ENCODE results near the gene NEURL1. TPM values are rescaled to one million over a fixed set of nuclear protein-coding genes. Genes with fewer than 3 reads are reported as not detected.
A peak's percentile ranks its signal among the peaks of the same experiment; 100 is the strongest.

Gene NEURL1
- total and polyA plus RNA-seq, 9 donors, result 0.28 to 5.6 (median 3.1) TPM

DNA sequence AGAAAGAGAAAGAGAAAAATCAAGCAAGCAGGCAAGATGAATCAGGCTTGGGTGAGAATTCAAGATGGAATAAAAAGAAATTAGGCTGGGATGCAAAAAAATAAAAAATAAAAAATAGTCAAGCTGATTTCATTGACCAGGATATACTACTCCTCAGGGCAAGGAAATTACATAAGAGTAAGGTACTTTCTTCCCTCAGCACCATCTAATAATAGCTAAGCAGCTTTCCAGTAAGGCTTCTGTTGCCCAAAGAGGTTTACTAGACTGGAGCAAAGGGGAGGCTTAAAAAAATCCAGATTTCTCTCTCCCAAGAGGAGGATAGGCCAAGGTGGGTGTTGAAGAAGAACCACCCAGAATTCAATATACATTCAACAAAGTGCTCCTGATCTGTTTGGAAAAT is 93.6 kb downstream of the NEURL1 start:
- Histone ChIP-seq H3K9me3 (no peaks in the 10 kb centered on the region), H3K4me1 (ENCODE audit: insufficient read depth) (peaks cover 3% of the 10 kb centered on the region), H3K36me3 (no peaks in the 10 kb centered on the region), H3K27me3 (no peaks in the 10 kb centered on the region), H3K27ac (no peak overlapping the region), H3K4me3 (no peak overlapping the region)
- intact Hi-C loops (cut with DNase I), result no loop called here
- TF ChIP-seq EP300 (IDR thresholded peaks at IDR 0.05) (no peak), POLR2A (IDR thresholded peaks at IDR 0.05) (no peak)
- TF ChIP-seq, protein P1, sequence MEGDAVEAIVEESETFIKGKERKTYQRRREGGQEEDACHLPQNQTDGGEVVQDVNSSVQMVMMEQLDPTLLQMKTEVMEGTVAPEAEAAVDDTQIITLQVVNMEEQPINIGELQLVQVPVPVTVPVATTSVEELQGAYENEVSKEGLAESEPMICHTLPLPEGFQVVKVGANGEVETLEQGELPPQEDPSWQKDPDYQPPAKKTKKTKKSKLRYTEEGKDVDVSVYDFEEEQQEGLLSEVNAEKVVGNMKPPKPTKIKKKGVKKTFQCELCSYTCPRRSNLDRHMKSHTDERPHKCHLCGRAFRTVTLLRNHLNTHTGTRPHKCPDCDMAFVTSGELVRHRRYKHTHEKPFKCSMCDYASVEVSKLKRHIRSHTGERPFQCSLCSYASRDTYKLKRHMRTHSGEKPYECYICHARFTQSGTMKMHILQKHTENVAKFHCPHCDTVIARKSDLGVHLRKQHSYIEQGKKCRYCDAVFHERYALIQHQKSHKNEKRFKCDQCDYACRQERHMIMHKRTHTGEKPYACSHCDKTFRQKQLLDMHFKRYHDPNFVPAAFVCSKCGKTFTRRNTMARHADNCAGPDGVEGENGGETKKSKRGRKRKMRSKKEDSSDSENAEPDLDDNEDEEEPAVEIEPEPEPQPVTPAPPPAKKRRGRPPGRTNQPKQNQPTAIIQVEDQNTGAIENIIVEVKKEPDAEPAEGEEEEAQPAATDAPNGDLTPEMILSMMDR (IDR thresholded peaks at IDR 0.05), result no peak
- DNase-seq, result no peak

DNA sequence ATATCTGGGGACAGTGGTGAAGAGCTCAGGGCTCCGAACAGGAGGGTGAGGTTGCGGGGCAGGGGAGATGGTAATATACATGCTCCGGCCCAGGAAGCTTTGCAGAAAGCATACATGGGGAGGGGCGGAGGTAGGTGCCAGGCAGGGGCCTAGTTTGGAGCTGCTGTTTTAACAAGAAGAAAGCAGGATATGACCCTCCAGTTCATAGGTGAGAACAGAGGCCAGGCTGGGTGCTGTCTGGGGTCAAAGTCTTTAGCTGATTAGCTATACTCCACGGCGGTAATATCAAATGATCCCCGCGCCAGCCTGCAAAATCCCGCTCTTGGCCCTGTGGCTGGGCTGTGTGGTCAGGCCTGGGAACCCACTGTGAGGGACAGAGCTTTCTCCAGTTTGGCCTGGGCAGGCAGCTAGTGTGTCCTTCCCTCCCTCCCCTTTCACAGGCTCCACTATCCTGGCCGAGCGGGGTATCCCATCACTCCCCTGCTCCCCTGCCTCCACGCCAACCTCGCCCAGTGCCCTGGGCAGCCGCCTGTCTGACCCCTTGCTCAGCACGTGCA is 95.6 kb downstream of the NEURL1 start:
- Histone ChIP-seq H3K27me3 (no peaks in the 10 kb centered on the region), H3K4me1 (ENCODE audit: insufficient read depth) (peaks cover 4% of the 10 kb centered on the region), H3K36me3 (no peaks in the 10 kb centered on the region), H3K9me3 (no peaks in the 10 kb centered on the region), H3K4me3 (no peak overlapping the region), H3K27ac (no peak overlapping the region)
- peak in 2 of 5 donors; percentile 19 to 35 for DNase-seq
- TF ChIP-seq, protein P1 (IDR thresholded peaks at IDR 0.05), result no peak
- TF ChIP-seq EP300 (IDR thresholded peaks at IDR 0.05) (no peak), POLR2A (IDR thresholded peaks at IDR 0.05) (no peak)
- WGBS, 3 donors, result 81 to 85% (median 85%) methylated on average over 15 of the region's 15 CpGs
- intact Hi-C loops (cut with DNase I), result no loop called here

DNA sequence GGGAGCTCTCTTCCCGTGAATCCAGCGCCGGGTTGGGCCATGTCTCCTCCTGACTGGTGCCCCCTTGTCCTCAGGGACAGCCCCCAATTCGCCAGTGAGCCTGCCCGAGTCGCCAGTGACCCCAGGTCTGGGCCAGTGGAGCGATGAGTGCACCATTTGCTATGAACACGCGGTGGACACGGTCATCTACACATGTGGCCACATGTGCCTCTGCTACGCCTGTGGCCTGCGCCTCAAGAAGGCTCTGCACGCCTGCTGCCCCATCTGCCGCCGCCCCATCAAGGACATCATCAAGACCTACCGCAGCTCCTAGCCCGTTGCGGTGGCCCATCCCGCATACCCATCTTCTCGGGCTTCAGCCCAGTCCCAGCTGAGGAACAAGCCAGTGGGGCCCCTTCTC is 96.6 kb downstream of the NEURL1 start:
- intact Hi-C loops (cut with DNase I), result loop anchor here in 1 of 4 donors (10.0 kb wide), 1 partner anchor 175 kb away; no protein-coding TSS in a partner anchor
- Histone ChIP-seq H3K36me3 (no peaks in the 10 kb centered on the region), H3K4me3 (no peak overlapping the region), H3K27me3 (no peaks in the 10 kb centered on the region), H3K27ac (no peak overlapping the region), H3K4me1 (ENCODE audit: insufficient read depth) (peaks cover 2% of the 10 kb centered on the region), H3K9me3 (no peaks in the 10 kb centered on the region)
- TF ChIP-seq, protein P1 (IDR thresholded peaks at IDR 0.05), result no peak
- TF ChIP-seq POLR2A (IDR thresholded peaks at IDR 0.05) (no peak), EP300 (IDR thresholded peaks at IDR 0.05) (no peak)
- WGBS, 3 donors, result 85 to 90% (median 88%) methylated on average over 20 of the region's 20 CpGs
- peak in 2 of 5 donors; percentile 21 to 40 for DNase-seq

DNA sequence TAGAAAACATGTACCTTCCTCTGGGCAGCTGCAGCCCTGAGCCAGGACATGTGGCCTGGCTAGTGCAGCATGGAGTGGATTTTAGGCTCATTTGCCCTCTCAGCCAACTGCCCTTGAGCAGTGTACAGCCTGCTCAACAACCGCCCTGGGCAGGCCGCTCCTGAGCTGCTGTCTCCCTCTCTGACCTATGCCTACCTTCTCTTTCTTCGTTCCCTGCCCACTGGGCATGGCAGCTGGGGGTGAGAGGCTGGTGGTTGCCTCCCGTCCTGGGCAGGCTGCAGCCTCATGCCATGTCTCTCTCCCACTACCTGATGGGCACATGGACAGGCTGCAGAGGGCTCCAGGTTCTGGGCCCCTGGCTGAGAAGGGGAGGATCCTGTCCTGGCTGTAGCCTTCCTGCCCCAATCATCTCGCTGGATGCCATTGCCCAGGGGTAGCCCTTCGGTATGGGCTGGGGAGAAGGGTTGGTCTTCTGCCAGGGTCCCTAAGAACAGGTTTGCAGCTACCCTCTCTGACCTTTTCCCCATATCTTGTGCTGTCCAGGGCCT is 97.3 kb downstream of the NEURL1 start:
- no peaks in the 10 kb centered on the region for H3K9me3 ChIP-seq
- peaks cover 3% of the 10 kb centered on the region for H3K4me1 ChIP-seq (ENCODE audit: insufficient read depth)
- TF ChIP-seq EP300 (IDR thresholded peaks at IDR 0.05), result no peak
- TF ChIP-seq, protein P1 (IDR thresholded peaks at IDR 0.05), result no peak
- TF ChIP-seq POLR2A (IDR thresholded peaks at IDR 0.05), result no peak
- H3K27me3 ChIP-seq, result no peaks in the 10 kb centered on the region
- intact Hi-C loops (cut with DNase I), result loop anchor here in 1 of 4 donors (10.0 kb wide), 1 partner anchor 176 kb away; no protein-coding TSS in a partner anchor
- DNase-seq, result peak in 2 of 5 donors; percentile 15 to 24
- H3K27ac ChIP-seq, result no peak overlapping the region
- H3K36me3 ChIP-seq, result no peaks in the 10 kb centered on the region
- no peak overlapping the region for H3K4me3 ChIP-seq
- 87 to 91% (median 88%) methylated on average over 6 of the region's 6 CpGs for WGBS, 3 donors

Measured in ovary (tissue), 9 donors.